IMR-90 (cell line): ENCODE data around the gene KATNB1. TPM values are rescaled to one million over a fixed set of nuclear protein-coding genes. Genes with fewer than 3 reads are reported as not detected.

Experiments
- ATAC-seq: fragments of 200-7000 bp; cut with Tn5 transposase; 2 replicates; pipeline ENCODE4 v1.9.1; 2020; ENCODE audit warnings: low read depth, mild to moderate bottlenecking, moderate library complexity
- BruUV-seq: library from RNA; stranded (reverse); fragments of 400-500 nt; replicated peaks from 2 replicates; lab custom pipeline; 2021; lab: Mats Ljungman, UMichigan
- CTCF ChIA-PET: fragments of 300-600 bp; formaldehyde crosslinking; extraction: SDS; loops from one replicate; lab custom pipeline; 2021; ENCODE audit warnings: antibody characterized with exemption; lab: Yijun Ruan, JAX
- POLR2A ChIA-PET: fragments of 300-600 bp; sonication (Branson Sonifier 250); formaldehyde crosslinking; loops from one replicate; lab custom pipeline; 2022; ENCODE audit warnings: antibody characterized with exemption; ENCODE audit not compliant: unreplicated experiment; lab: Charles Lee
- DNase-seq: peaks from one replicate; pipeline ENCODE4 v3.0.0; 2013
- H2AFZ ChIP-seq: replicated peaks from 2 replicates; pipeline ENCODE3; 2013; ENCODE audit warnings: low read length, mild to moderate bottlenecking; ENCODE audit not compliant: poor library complexity
- H2AK5ac ChIP-seq: 2 replicates; pipeline ENCODE4 v1.6.1; 2013; ENCODE audit warnings: low read depth, low read length, inconsistent platforms
- H2AK9ac ChIP-seq: replicated peaks from 2 replicates; pipeline ENCODE3; 2013; ENCODE audit warnings: mild to moderate bottlenecking, low read depth, low read length, moderate library complexity; ENCODE audit not compliant: poor library complexity
- H2BK120ac ChIP-seq: 2 replicates; pipeline ENCODE4 v1.6.1; 2013; ENCODE audit warnings: low read depth, low read length, inconsistent platforms
- H2BK15ac ChIP-seq: 3 replicates; pipeline ENCODE4 v1.6.1; 2013; ENCODE audit warnings: low read depth, low read length, inconsistent platforms
- H2BK20ac ChIP-seq: 2 replicates; pipeline ENCODE4 v1.6.1; 2013; ENCODE audit warnings: low read depth, mild to moderate bottlenecking, inconsistent platforms, low read length, moderate library complexity
- H2BK5ac ChIP-seq: 2 replicates; pipeline ENCODE4 v1.6.1; 2013; ENCODE audit warnings: mild to moderate bottlenecking, low read depth, low read length, inconsistent platforms; ENCODE audit not compliant: poor library complexity, severe bottlenecking
- H3K14ac ChIP-seq: replicated peaks from 2 replicates; pipeline ENCODE4 v1.6.1; 2013; ENCODE audit warnings: low read depth, low read length, inconsistent platforms
- H3K18ac ChIP-seq: 2 replicates; pipeline ENCODE4 v1.6.1; 2013; ENCODE audit warnings: low read depth, low read length, control low read depth
- H3K23ac ChIP-seq: 2 replicates; pipeline ENCODE4 v1.6.1; 2013; ENCODE audit warnings: low read depth, low read length, inconsistent platforms
- H3K27ac ChIP-seq: 2 replicates; pipeline ENCODE4 v1.5.1; 2013; ENCODE audit warnings: mild to moderate bottlenecking, control low read depth, low read length; ENCODE audit not compliant: insufficient read depth
- H3K27me3 ChIP-seq: 2 replicates; pipeline ENCODE4 v1.6.1; 2013; ENCODE audit warnings: low read length; ENCODE audit not compliant: control insufficient read depth, insufficient read depth
- H3K36me3 ChIP-seq: 2 replicates; pipeline ENCODE4 v1.6.1; 2013; ENCODE audit warnings: low read length, mixed read lengths; ENCODE audit not compliant: control insufficient read depth, insufficient read depth
- H3K4ac ChIP-seq: 2 replicates; pipeline ENCODE4 v1.6.1; 2013; ENCODE audit warnings: low read depth, low read length, inconsistent platforms
- H3K4me1 ChIP-seq: 2 replicates; pipeline ENCODE4 v1.6.1; 2013; ENCODE audit warnings: low read length, mixed read lengths; ENCODE audit not compliant: control insufficient read depth, insufficient read depth
- H3K4me2 ChIP-seq: 2 replicates; pipeline ENCODE4 v1.6.1; 2013; ENCODE audit warnings: low read depth, mild to moderate bottlenecking, control low read depth, low read length, moderate library complexity
- H3K4me3 ChIP-seq: 2 replicates; pipeline ENCODE4 v1.5.1; 2013; ENCODE audit warnings: low read depth, mild to moderate bottlenecking, control low read depth, low read length, moderate library complexity; ENCODE audit not compliant: insufficient read depth
- H3K56ac ChIP-seq: 2 replicates; pipeline ENCODE4 v1.6.1; 2013; ENCODE audit warnings: low read length, inconsistent platforms; ENCODE audit not compliant: insufficient read depth; ENCODE audit errors: extremely low read depth
- H3K79me1 ChIP-seq, 2 experiments: 2 replicates each; pipeline ENCODE4 v1.6.1; 2013; ENCODE audit warnings: low read length in 2 of 2, inconsistent platforms in 1 of 2, low read depth in 1 of 2
- H3K9ac ChIP-seq: 2 replicates; pipeline ENCODE4 v1.6.1; 2013; ENCODE audit warnings: low read depth, low read length, control low read depth
- H3K9me1 ChIP-seq: 2 replicates; pipeline ENCODE4 v1.6.1; 2013; ENCODE audit warnings: low read length, inconsistent platforms; ENCODE audit not compliant: insufficient read depth
- H3K9me3 ChIP-seq: 2 replicates; pipeline ENCODE4 v1.6.1; 2013; ENCODE audit warnings: low read length; ENCODE audit not compliant: control insufficient read depth, insufficient read depth
- H4K20me1 ChIP-seq: 2 replicates; pipeline ENCODE4 v1.6.1; 2013; ENCODE audit warnings: low read length, inconsistent platforms; ENCODE audit not compliant: insufficient read depth
- H4K5ac ChIP-seq: 2 replicates; pipeline ENCODE4 v1.6.1; 2013; ENCODE audit warnings: mild to moderate bottlenecking, low read depth, low read length, control low read depth
- H4K8ac ChIP-seq, 2 experiments: 2 replicates each; pipeline ENCODE4 v1.6.1; 2013; ENCODE audit warnings: low read depth in 2 of 2, low read length in 2 of 2, control low read depth in 1 of 2, inconsistent platforms in 1 of 2
- H4K91ac ChIP-seq: 2 replicates; pipeline ENCODE4 v1.6.1; 2013; ENCODE audit warnings: low read depth, low read length, inconsistent platforms; ENCODE audit not compliant: insufficient read depth
- CEBPB ChIP-seq: IDR thresholded peaks from 2 replicates; pipeline ENCODE4 v1.6.1; 2012; ENCODE audit warnings: low read depth, low read length, improper control_type of control experiment
- CHD1 ChIP-seq: IDR thresholded peaks from 2 replicates; pipeline ENCODE4 v1.6.1; 2012; ENCODE audit warnings: low read depth, low read length, improper control_type of control experiment
- FOS ChIP-seq: fragments of 150-350 bp; IDR thresholded peaks from 2 replicates; pipeline ENCODE4 v1.6.1; 2016; ENCODE audit warnings: low read depth, low read length
- MAFK ChIP-seq: IDR thresholded peaks from 2 replicates; pipeline ENCODE4 v1.6.1; 2012; ENCODE audit warnings: low read depth, low read length, improper control_type of control experiment
- NFE2L2 ChIP-seq: fragments of 150-350 bp; IDR thresholded peaks from 2 replicates; pipeline ENCODE4 v1.6.1; 2016; ENCODE audit warnings: low read depth, mild to moderate bottlenecking, low read length
- POLR2A ChIP-seq: IDR thresholded peaks from 2 replicates; pipeline ENCODE4 v1.6.1; 2012; ENCODE audit warnings: mild to moderate bottlenecking, low read depth, low read length
- WGBS, 2 experiments: methylation state at CpG; one replicate each; pipeline versions ENCODE4 v1.1.5 to v1.1.7; 2013; ENCODE audit warnings: missing lambda C conversion rate in 2 of 2; ENCODE audit not compliant: insufficient read length in 1 of 2; ENCODE audit errors: extremely low coverage in 2 of 2; 5-methylcytosine and 5-hydroxymethylcytosine counted together
- dilution Hi-C: fragments of 300-500 bp; cut with HindIII; formaldehyde crosslinking; loops from one replicate; pipeline ENCODE4 v1.14.3; 2018; ENCODE audit warnings: low sequenced_read_pairs; ENCODE audit not compliant: unreplicated experiment
- in situ Hi-C: fragments of 300-500 bp; cut with MboI; formaldehyde crosslinking; loops from 3 replicates; pipeline ENCODE4 v1.14.3; 2019; ENCODE audit warnings: low sequenced_read_pairs, inconsistent platforms, mixed read lengths
- intact Hi-C: fragments of 100-400 bp; cut with micrococcal nuclease; formaldehyde crosslinking; loops from 2 replicates; pipeline ENCODE4 v1.10.0; 2022
- polyA plus RNA-seq, 3 experiments: library from polyadenylated mRNA; depleted of rRNA; stranded (reverse); fragments of >200 nt; gene quantifications; 2 replicates each; pipeline ENCODE4 v1.2.3, GENCODE V29; 2012; ENCODE audit warnings: low replicate concordance in 1 of 3
- total RNA-seq: library from RNA; depleted of rRNA; stranded (reverse); fragments of >200 nt; gene quantifications from 2 replicates; pipeline ENCODE4 v1.2.3, GENCODE V29; 2012
- TF ChIP-seq, protein P1 (sequence below): conservative IDR thresholded peaks from 2 replicates; pipeline ENCODE4 v1.5.1; 2012; ENCODE audit warnings: mild to moderate bottlenecking, low read depth, low read length, improper control_type of control experiment

The KATNB1 gene
- total and polyA plus RNA-seq, 2 of the 4 experiments (the other 2 are of a cell fraction): 10.9 to 23.5 TPM

GRCh38 chr16:57783116-57783515, 47.5 kb downstream of the KATNB1 start:
- no peak overlapping the region for H2BK20ac ChIP-seq
- H4K91ac ChIP-seq: no peak overlapping the region
- no peak for ATAC-seq
- H2AK9ac ChIP-seq: no peak overlapping the region
- no peak overlapping the region for H3K4ac ChIP-seq
- peaks cover 20 to 71% of the 10 kb centered on the region in 2 experiments for H3K79me1 ChIP-seq
- H3K14ac ChIP-seq: no peak overlapping the region
- no peak overlapping the region for H4K8ac ChIP-seq
- no TSS peak for BruUV-seq
- no peak overlapping the region for H3K4me2 ChIP-seq
- no peaks in the 10 kb centered on the region for H3K27me3 ChIP-seq
- H3K36me3 ChIP-seq: peaks cover 31% of the 10 kb centered on the region
- H3K23ac ChIP-seq: no peak overlapping the region
- no peak overlapping the region for H3K27ac ChIP-seq
- no peaks in the 10 kb centered on the region for H3K9me3 ChIP-seq
- no peak overlapping the region for H2BK5ac ChIP-seq
- H2BK120ac ChIP-seq: no peak overlapping the region
- TF ChIP-seq FOS (no peak), MAFK (no peak), POLR2A (no peak), CHD1 (no peak), CEBPB (no peak), NFE2L2 (no peak)
- TF ChIP-seq, protein P1, sequence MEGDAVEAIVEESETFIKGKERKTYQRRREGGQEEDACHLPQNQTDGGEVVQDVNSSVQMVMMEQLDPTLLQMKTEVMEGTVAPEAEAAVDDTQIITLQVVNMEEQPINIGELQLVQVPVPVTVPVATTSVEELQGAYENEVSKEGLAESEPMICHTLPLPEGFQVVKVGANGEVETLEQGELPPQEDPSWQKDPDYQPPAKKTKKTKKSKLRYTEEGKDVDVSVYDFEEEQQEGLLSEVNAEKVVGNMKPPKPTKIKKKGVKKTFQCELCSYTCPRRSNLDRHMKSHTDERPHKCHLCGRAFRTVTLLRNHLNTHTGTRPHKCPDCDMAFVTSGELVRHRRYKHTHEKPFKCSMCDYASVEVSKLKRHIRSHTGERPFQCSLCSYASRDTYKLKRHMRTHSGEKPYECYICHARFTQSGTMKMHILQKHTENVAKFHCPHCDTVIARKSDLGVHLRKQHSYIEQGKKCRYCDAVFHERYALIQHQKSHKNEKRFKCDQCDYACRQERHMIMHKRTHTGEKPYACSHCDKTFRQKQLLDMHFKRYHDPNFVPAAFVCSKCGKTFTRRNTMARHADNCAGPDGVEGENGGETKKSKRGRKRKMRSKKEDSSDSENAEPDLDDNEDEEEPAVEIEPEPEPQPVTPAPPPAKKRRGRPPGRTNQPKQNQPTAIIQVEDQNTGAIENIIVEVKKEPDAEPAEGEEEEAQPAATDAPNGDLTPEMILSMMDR: no peak
- no peak overlapping the region for H2AK5ac ChIP-seq
- no peak overlapping the region for H4K5ac ChIP-seq
- H2AFZ ChIP-seq: no peak overlapping the region
- dilution Hi-C loops: no loop called here
- H3K18ac ChIP-seq: no peak overlapping the region
- no peak for DNase-seq
- peaks cover 5% of the 10 kb centered on the region; the same call in 1 of the 2 replicates for H3K4me1 ChIP-seq
- no peak overlapping the region for H2BK15ac ChIP-seq
- H3K4me3 ChIP-seq: no peak overlapping the region
- peaks cover 15% of the 10 kb centered on the region; the same call in 1 of the 2 replicates for H3K9me1 ChIP-seq
- H3K56ac ChIP-seq: no peak overlapping the region
- peaks cover 19% of the 10 kb centered on the region; the same call in 1 of the 2 replicates for H4K20me1 ChIP-seq
- ChIA-PET CTCF (interaction anchor here (0.6 to 1.2 kb wide), 3 partner anchors 18 to 604 kb away, joined by 3 to 8 read pairs (median 4); no protein-coding TSS in a partner anchor), POLR2A (no interaction called here)
- no CpG with 5 or more reads among the region's 4 CpGs for WGBS, 2 experiments
- H3K9ac ChIP-seq: no peak overlapping the region
- intact Hi-C loops: no loop called here
- in situ Hi-C loops: no loop called here
